Measurements from ENCODE around the gene CORO2A.

CORO2A gene

GRCh38 chr9:98109052-98109451, 83.4 kb downstream of the CORO2A start:
- TF ChIP-seq CTCF (IDR thresholded peaks at IDR 0.05), result no peak
- no peak for TF ChIP-seq ZFX (IDR thresholded peaks at IDR 0.05; ENCODE audit: borderline replicate concordance)
- no peak overlapping the region for H3K27ac ChIP-seq

- H3K27ac ChIP-seq, result no peak overlapping the region
Observed at GRCh38 chr9:98108531-98109031, 83.9 kb downstream of the CORO2A start.

DNA sequence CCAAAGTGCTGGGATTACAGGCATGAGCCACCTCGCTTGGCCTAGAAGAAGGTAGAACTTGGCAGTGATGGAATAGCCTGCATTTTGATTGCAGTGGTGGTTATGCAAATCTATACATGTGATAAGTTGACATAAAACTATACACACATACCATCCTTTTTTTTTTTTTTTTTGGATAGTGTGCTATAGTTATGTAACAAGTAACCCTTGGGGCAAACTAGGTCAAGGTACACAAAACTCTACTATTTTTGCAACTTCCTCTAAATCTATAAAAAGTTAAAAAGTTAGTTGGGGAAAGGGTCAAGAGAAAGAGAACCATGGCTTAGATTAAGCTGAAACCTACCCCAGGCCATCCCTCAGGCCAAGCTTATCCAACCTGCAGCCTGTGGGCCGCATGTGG, 84.5 kb downstream of the CORO2A start:
- H3K27ac ChIP-seq, result no peak overlapping the region
- TF ChIP-seq CTCF (IDR thresholded peaks at IDR 0.05) (no peak), ZFX (IDR thresholded peaks at IDR 0.05; ENCODE audit: borderline replicate concordance) (no peak)

More at GRCh38 chr9:98108531-98109031, 83.9 kb downstream of the CORO2A start:
- TF ChIP-seq ZFX (IDR thresholded peaks at IDR 0.05; ENCODE audit: borderline replicate concordance) (no peak), CTCF (IDR thresholded peaks at IDR 0.05) (no peak)

DNA sequence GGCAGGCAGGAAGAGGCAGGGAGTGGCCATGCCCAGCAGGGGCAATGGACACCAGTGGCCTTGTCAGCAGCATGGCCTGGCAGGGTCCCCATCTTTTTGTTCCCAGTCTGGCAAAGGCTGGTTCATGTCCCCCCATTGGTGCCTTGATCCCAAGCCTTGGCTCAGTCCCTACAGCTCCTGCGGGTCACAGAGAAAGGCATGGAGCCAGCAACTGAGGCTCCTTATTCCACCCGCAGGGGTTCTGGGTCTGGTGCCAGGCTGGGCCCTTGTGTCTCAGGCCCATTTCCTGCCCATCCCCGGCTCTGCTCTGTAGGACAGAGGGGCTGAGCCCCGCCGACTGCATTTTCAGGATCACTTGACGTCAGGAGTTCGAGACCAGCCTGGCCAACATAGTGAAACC, 87.4 kb downstream of the CORO2A start:
- H3K27ac ChIP-seq, result no peak overlapping the region
- no peak for TF ChIP-seq ZFX (IDR thresholded peaks at IDR 0.05; ENCODE audit: borderline replicate concordance)

- TF ChIP-seq ZFX (IDR thresholded peaks at IDR 0.05; ENCODE audit: borderline replicate concordance), result no peak
- TF ChIP-seq CTCF (IDR thresholded peaks at IDR 0.05), result no peak
Observed at GRCh38 chr9:98104445-98104881, 88.0 kb downstream of the CORO2A start.

GRCh38 chr9:98101868-98102273, 90.6 kb downstream of the CORO2A start:
- H3K27ac ChIP-seq, result no peak overlapping the region
- no peak for TF ChIP-seq CTCF (IDR thresholded peaks at IDR 0.05)
- no peak for TF ChIP-seq ZFX (IDR thresholded peaks at IDR 0.05; ENCODE audit: borderline replicate concordance)

More at GRCh38 chr9:98104445-98104881, 88.0 kb downstream of the CORO2A start:
- H3K27ac ChIP-seq, result no peak overlapping the region

- H3K27ac ChIP-seq, result no peak overlapping the region
- TF ChIP-seq CTCF (IDR thresholded peaks at IDR 0.05), result no peak
- TF ChIP-seq ZFX (IDR thresholded peaks at IDR 0.05; ENCODE audit: borderline replicate concordance), result no peak
Observed at GRCh38 chr9:98101416-98101815, 91.0 kb downstream of the CORO2A start.

GRCh38 chr9:98100456-98100855, 92.0 kb downstream of the CORO2A start:
- H3K27ac ChIP-seq, result no peak overlapping the region
- no peak for TF ChIP-seq CTCF (IDR thresholded peaks at IDR 0.05)
- TF ChIP-seq ZFX (IDR thresholded peaks at IDR 0.05; ENCODE audit: borderline replicate concordance), result no peak
